ENCODE measurements around the gene C11orf91.

Gene C11orf91

GRCh38 chr11:33659370-33660139 is 41.1 kb downstream of the C11orf91 start:
- H3K9ac ChIP-seq (ENCODE audit: low read length): no peak overlapping the region
- no peaks in the 10 kb centered on the region for H3K36me3 ChIP-seq (ENCODE audit: control insufficient read depth, insufficient read depth, low read length)
- no peak overlapping the region for H3K4me3 ChIP-seq (ENCODE audit: low read length)
- no peaks in the 10 kb centered on the region for H3K4me1 ChIP-seq (ENCODE audit: control insufficient read depth, insufficient read depth, low read length)
- no peaks in the 10 kb centered on the region for H3K27me3 ChIP-seq (ENCODE audit: control insufficient read depth, insufficient read depth, low read length)
- H3K27ac ChIP-seq (ENCODE audit: low read depth, low read length): no peak overlapping the region

- H3K4me1 ChIP-seq (ENCODE audit: control insufficient read depth, insufficient read depth, low read length): no peaks in the 10 kb centered on the region
- no peak overlapping the region for H3K9ac ChIP-seq (ENCODE audit: low read length)
- H3K4me3 ChIP-seq (ENCODE audit: low read length): no peak overlapping the region
- H3K27me3 ChIP-seq (ENCODE audit: control insufficient read depth, insufficient read depth, low read length): no peaks in the 10 kb centered on the region
- no peaks in the 10 kb centered on the region for H3K36me3 ChIP-seq (ENCODE audit: control insufficient read depth, insufficient read depth, low read length)
- no peak overlapping the region for H3K27ac ChIP-seq (ENCODE audit: low read depth, low read length)
Observed at GRCh38 chr11:33658195-33658900, 42.3 kb downstream of the C11orf91 start.

GRCh38 chr11:33657757-33658156 is 42.9 kb downstream of the C11orf91 start:
- Histone ChIP-seq H3K4me1 (ENCODE audit: control insufficient read depth, insufficient read depth, low read length) (no peaks in the 10 kb centered on the region), H3K36me3 (ENCODE audit: control insufficient read depth, insufficient read depth, low read length) (no peaks in the 10 kb centered on the region), H3K9ac (ENCODE audit: low read length) (no peak overlapping the region), H3K27ac (ENCODE audit: low read depth, low read length) (no peak overlapping the region), H3K27me3 (ENCODE audit: control insufficient read depth, insufficient read depth, low read length) (no peaks in the 10 kb centered on the region), H3K4me3 (ENCODE audit: low read length) (no peak overlapping the region)

GRCh38 chr11:33656768-33657167 is 43.9 kb downstream of the C11orf91 start:
- Histone ChIP-seq H3K4me3 (ENCODE audit: low read length) (no peak overlapping the region), H3K27ac (ENCODE audit: low read depth, low read length) (no peak overlapping the region), H3K9ac (ENCODE audit: low read length) (no peak overlapping the region), H3K36me3 (ENCODE audit: control insufficient read depth, insufficient read depth, low read length) (no peaks in the 10 kb centered on the region), H3K27me3 (ENCODE audit: control insufficient read depth, insufficient read depth, low read length) (no peaks in the 10 kb centered on the region), H3K4me1 (ENCODE audit: control insufficient read depth, insufficient read depth, low read length) (peaks cover 2% of the 10 kb centered on the region)

- H3K4me1 ChIP-seq (ENCODE audit: control insufficient read depth, insufficient read depth, low read length): peaks cover 2% of the 10 kb centered on the region
- H3K9ac ChIP-seq (ENCODE audit: low read length): no peak overlapping the region
- no peaks in the 10 kb centered on the region for H3K36me3 ChIP-seq (ENCODE audit: control insufficient read depth, insufficient read depth, low read length)
- H3K4me3 ChIP-seq (ENCODE audit: low read length): no peak overlapping the region
- H3K27ac ChIP-seq (ENCODE audit: low read depth, low read length): no peak overlapping the region
- no peaks in the 10 kb centered on the region for H3K27me3 ChIP-seq (ENCODE audit: control insufficient read depth, insufficient read depth, low read length)
Observed at GRCh38 chr11:33655842-33656600, 44.6 kb downstream of the C11orf91 start.

GRCh38 chr11:33654594-33654993 is 46.0 kb downstream of the C11orf91 start:
- H3K4me3 ChIP-seq (ENCODE audit: low read length): no peak overlapping the region
- H3K9ac ChIP-seq (ENCODE audit: low read length): no peak overlapping the region
- no peaks in the 10 kb centered on the region for H3K27me3 ChIP-seq (ENCODE audit: control insufficient read depth, insufficient read depth, low read length)
- H3K4me1 ChIP-seq (ENCODE audit: control insufficient read depth, insufficient read depth, low read length): peaks cover 2% of the 10 kb centered on the region
- no peaks in the 10 kb centered on the region for H3K36me3 ChIP-seq (ENCODE audit: control insufficient read depth, insufficient read depth, low read length)
- H3K27ac ChIP-seq (ENCODE audit: low read depth, low read length): no peak overlapping the region

GRCh38 chr11:33652930-33653329 is 47.7 kb downstream of the C11orf91 start:
- no peaks in the 10 kb centered on the region for H3K36me3 ChIP-seq (ENCODE audit: control insufficient read depth, insufficient read depth, low read length)
- peaks cover 2% of the 10 kb centered on the region for H3K4me1 ChIP-seq (ENCODE audit: control insufficient read depth, insufficient read depth, low read length)
- H3K9ac ChIP-seq (ENCODE audit: low read length): no peak overlapping the region
- no peak overlapping the region for H3K27ac ChIP-seq (ENCODE audit: low read depth, low read length)
- H3K4me3 ChIP-seq (ENCODE audit: low read length): no peak overlapping the region
- H3K27me3 ChIP-seq (ENCODE audit: control insufficient read depth, insufficient read depth, low read length): no peaks in the 10 kb centered on the region

GRCh38 chr11:33652431-33652830 is 48.2 kb downstream of the C11orf91 start:
- Histone ChIP-seq H3K4me3 (ENCODE audit: low read length) (no peak overlapping the region), H3K27me3 (ENCODE audit: control insufficient read depth, insufficient read depth, low read length) (no peaks in the 10 kb centered on the region), H3K4me1 (ENCODE audit: control insufficient read depth, insufficient read depth, low read length) (peaks cover 2% of the 10 kb centered on the region), H3K27ac (ENCODE audit: low read depth, low read length) (no peak overlapping the region), H3K9ac (ENCODE audit: low read length) (no peak overlapping the region), H3K36me3 (ENCODE audit: control insufficient read depth, insufficient read depth, low read length) (no peaks in the 10 kb centered on the region)

GRCh38 chr11:33651990-33652389 is 48.6 kb downstream of the C11orf91 start:
- H3K4me3 ChIP-seq (ENCODE audit: low read length): no peak overlapping the region
- H3K27ac ChIP-seq (ENCODE audit: low read depth, low read length): no peak overlapping the region
- H3K36me3 ChIP-seq (ENCODE audit: control insufficient read depth, insufficient read depth, low read length): no peaks in the 10 kb centered on the region
- H3K4me1 ChIP-seq (ENCODE audit: control insufficient read depth, insufficient read depth, low read length): peaks cover 2% of the 10 kb centered on the region
- H3K9ac ChIP-seq (ENCODE audit: low read length): no peak overlapping the region
- H3K27me3 ChIP-seq (ENCODE audit: control insufficient read depth, insufficient read depth, low read length): no peaks in the 10 kb centered on the region

GRCh38 chr11:33651555-33651954 is 49.1 kb downstream of the C11orf91 start:
- Histone ChIP-seq H3K4me3 (ENCODE audit: low read length) (no peak overlapping the region), H3K27ac (ENCODE audit: low read depth, low read length) (no peak overlapping the region), H3K9ac (ENCODE audit: low read length) (no peak overlapping the region), H3K27me3 (ENCODE audit: control insufficient read depth, insufficient read depth, low read length) (no peaks in the 10 kb centered on the region), H3K4me1 (ENCODE audit: control insufficient read depth, insufficient read depth, low read length) (peaks cover 2% of the 10 kb centered on the region), H3K36me3 (ENCODE audit: control insufficient read depth, insufficient read depth, low read length) (no peaks in the 10 kb centered on the region)

GRCh38 chr11:33649944-33650343 is 50.7 kb downstream of the C11orf91 start:
- H3K36me3 ChIP-seq (ENCODE audit: control insufficient read depth, insufficient read depth, low read length): no peaks in the 10 kb centered on the region
- H3K27ac ChIP-seq (ENCODE audit: low read depth, low read length): no peak overlapping the region
- no peaks in the 10 kb centered on the region for H3K27me3 ChIP-seq (ENCODE audit: control insufficient read depth, insufficient read depth, low read length)
- no peak overlapping the region for H3K9ac ChIP-seq (ENCODE audit: low read length)
- H3K4me1 ChIP-seq (ENCODE audit: control insufficient read depth, insufficient read depth, low read length): peaks cover 2% of the 10 kb centered on the region
- no peak overlapping the region for H3K4me3 ChIP-seq (ENCODE audit: low read length)
